Ishikawa (cell line): ENCODE data around the gene CFAP68.

Experiments
- CEBPB ChIP-seq: IDR thresholded peaks from 2 replicates; pipeline ENCODE4 v1.6.1; 2012
- EP300 ChIP-seq: IDR thresholded peaks from 2 replicates; pipeline ENCODE4 v1.6.1; 2012; ENCODE audit warnings: borderline replicate concordance
- FOXM1 ChIP-seq: IDR thresholded peaks from 2 replicates; pipeline ENCODE4 v1.6.1; 2012; ENCODE audit warnings: low read depth, borderline replicate concordance
- NFIC ChIP-seq: IDR thresholded peaks from 2 replicates; pipeline ENCODE4 v1.6.1; 2012
- TAF1 ChIP-seq: IDR thresholded peaks from 2 replicates; pipeline ENCODE4 v1.6.1; 2012; ENCODE audit warnings: low read depth, mild to moderate bottlenecking
- TCF12 ChIP-seq: IDR thresholded peaks from 2 replicates; pipeline ENCODE4 v1.6.1; 2012; ENCODE audit warnings: low read depth
- TEAD4 ChIP-seq: IDR thresholded peaks from 2 replicates; pipeline ENCODE4 v1.6.1; 2012
- YY1 ChIP-seq: IDR thresholded peaks from 2 replicates; pipeline ENCODE4 v1.6.1; 2012; ENCODE audit warnings: low read depth
- TF ChIP-seq, protein P1 (sequence below): IDR thresholded peaks from 2 replicates; pipeline ENCODE4 v1.6.1; 2012

DNA sequence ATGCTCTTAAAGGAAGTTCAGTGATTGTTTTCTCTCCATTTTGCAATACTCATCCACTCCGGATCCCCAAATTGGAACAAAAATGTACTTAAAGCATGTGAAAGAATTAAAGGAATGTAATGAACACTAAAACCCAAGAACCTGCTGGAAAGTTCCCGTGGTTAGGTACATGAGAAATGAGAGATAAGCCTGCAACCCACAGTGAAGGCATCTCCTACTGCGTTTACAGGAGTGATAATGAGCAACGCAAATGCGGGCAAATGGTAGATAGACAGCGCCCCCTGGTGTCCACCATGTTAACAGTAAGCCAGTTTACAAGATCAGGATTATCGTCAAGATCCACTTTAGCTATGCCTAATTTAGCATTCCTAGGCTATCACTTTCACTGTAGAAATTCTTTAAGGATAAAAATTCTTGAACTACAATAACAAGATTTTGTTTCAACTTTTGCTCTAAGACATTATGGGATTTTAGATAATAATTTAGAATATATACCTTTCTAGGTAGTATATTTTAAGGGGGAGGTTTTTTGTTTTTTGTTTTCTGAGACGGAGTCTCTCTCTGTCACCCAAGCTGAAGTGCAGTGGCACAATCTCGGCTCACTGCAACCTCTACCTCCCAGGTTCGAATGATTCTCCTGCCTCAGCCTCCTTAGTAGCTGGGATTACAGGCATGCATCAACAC lies 37.8 kb upstream of the CFAP68 start:
- TF ChIP-seq FOXM1, result no peak
- no peak for TF ChIP-seq NFIC
- TF ChIP-seq YY1, result no peak
- TF ChIP-seq TCF12, result no peak
- no peak for TF ChIP-seq CEBPB
- TF ChIP-seq TAF1, result no peak
- TF ChIP-seq, protein P1, sequence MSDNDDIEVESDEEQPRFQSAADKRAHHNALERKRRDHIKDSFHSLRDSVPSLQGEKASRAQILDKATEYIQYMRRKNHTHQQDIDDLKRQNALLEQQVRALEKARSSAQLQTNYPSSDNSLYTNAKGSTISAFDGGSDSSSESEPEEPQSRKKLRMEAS, result no peak
- no peak for TF ChIP-seq EP300
- TF ChIP-seq TEAD4, result no peak
